ENCODE measurements around the gene ASAP3. TPM values are rescaled to one million over a fixed set of nuclear protein-coding genes. Genes with fewer than 3 reads are reported as not detected.

ASAP3 gene
- total and polyA plus RNA-seq, 2 donors (not counting 3 experiments of a cell fraction or from before 2014, with no cell fraction given), result 12.5 to 14.2 TPM

DNA sequence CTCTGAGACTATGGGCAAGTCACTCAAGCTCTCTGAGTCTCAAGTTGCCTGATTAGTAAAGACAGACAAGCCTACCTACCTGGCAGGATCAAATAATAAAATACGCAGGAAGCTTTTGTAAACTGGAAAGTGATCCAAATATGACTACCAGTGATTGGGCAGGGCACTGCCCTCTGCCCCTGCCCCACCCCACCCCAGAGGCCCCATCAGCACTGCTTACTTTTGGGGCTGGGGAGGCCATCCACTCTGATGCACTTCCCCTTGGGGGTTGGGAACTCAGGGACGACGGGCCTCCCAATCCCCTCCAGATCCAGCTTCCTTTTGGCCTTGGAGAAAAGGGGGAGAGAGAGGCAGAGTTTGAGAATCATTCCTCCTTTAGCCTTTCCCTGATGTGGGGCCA is 40.2 kb upstream of the ASAP3 start:
- Histone ChIP-seq H3K36me3 (ENCODE audit: control insufficient read depth in 2 of 2, extremely low read depth in 1 of 2, insufficient read depth in 2 of 2, low read length in 2 of 2) (no peaks in the 10 kb centered on the region), H3K27ac (ENCODE audit: insufficient read depth, low read depth, low read length) (no peak overlapping the region), H2AFZ (ENCODE audit: low read depth, low read length) (no peak overlapping the region), H3K27me3 (ENCODE audit: control insufficient read depth in 2 of 2, insufficient read depth in 2 of 2, low read length in 2 of 2) (no peaks in the 10 kb centered on the region), H3K4me2 (ENCODE audit: insufficient read depth, low read length) (no peak overlapping the region), H3K9me3 (replicated peaks; ENCODE audit: control insufficient read depth, insufficient read depth, low read length) (no peaks in the 10 kb centered on the region), H3K79me2 (ENCODE audit: control insufficient read depth, insufficient read depth, low read length) (peaks cover 3% of the 10 kb centered on the region), H4K20me1 (replicated peaks; ENCODE audit: control insufficient read depth, extremely low read depth, insufficient read depth, low read length) (no peaks in the 10 kb centered on the region), H3K4me1 (ENCODE audit: control insufficient read depth, extremely low read depth, insufficient read depth, low read length) (peaks cover 15% of the 10 kb centered on the region), H3K4me3 (replicated peaks in 1 of 3; ENCODE audit: insufficient read depth in 1 of 3, low read depth in 1 of 3, low read length in 3 of 3) (no peak overlapping the region), H3K9me1 (replicated peaks; ENCODE audit: control insufficient read depth, extremely low read depth, insufficient read depth, low read length) (no peaks in the 10 kb centered on the region), H3K9ac (replicated peaks; ENCODE audit: extremely low read depth, insufficient read depth, low read length) (no peak overlapping the region)
- ChIA-PET CTCF (interaction anchor here (1.1 to 16.6 kb wide), 4 partner anchors 16 to 134 kb away, joined by 3 to 192 read pairs (median 12); no protein-coding TSS in a partner anchor), POLR2A (interaction anchor here (0.6 kb wide), 1 partner anchor 17 kb away, joined by 3 read pairs; no protein-coding TSS in a partner anchor)
- FAIRE-seq, result no peak
- no peak for TF ChIP-seq FOS (IDR thresholded peaks at IDR 0.05; ENCODE audit: borderline replicate concordance, insufficient read depth, low read length)
- no peak for TF ChIP-seq GATA2 (IDR thresholded peaks at IDR 0.05; ENCODE audit: insufficient read depth, insufficient read length, low read depth, low read length)
- TF ChIP-seq POLR2AphosphoS5 (IDR thresholded peaks at IDR 0.05; ENCODE audit: insufficient read depth, low read depth, low read length), result no peak
- TF ChIP-seq JUN (IDR thresholded peaks at IDR 0.05; ENCODE audit: borderline replicate concordance, insufficient read depth, insufficient read length, low read depth), result no peak
- no peak for TF ChIP-seq EZH2 (IDR thresholded peaks at IDR 0.05; ENCODE audit: borderline replicate concordance, low read depth, low read length, severe bottlenecking)
- TF ChIP-seq, protein P1, sequence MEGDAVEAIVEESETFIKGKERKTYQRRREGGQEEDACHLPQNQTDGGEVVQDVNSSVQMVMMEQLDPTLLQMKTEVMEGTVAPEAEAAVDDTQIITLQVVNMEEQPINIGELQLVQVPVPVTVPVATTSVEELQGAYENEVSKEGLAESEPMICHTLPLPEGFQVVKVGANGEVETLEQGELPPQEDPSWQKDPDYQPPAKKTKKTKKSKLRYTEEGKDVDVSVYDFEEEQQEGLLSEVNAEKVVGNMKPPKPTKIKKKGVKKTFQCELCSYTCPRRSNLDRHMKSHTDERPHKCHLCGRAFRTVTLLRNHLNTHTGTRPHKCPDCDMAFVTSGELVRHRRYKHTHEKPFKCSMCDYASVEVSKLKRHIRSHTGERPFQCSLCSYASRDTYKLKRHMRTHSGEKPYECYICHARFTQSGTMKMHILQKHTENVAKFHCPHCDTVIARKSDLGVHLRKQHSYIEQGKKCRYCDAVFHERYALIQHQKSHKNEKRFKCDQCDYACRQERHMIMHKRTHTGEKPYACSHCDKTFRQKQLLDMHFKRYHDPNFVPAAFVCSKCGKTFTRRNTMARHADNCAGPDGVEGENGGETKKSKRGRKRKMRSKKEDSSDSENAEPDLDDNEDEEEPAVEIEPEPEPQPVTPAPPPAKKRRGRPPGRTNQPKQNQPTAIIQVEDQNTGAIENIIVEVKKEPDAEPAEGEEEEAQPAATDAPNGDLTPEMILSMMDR (IDR thresholded peaks at IDR 0.05; ENCODE audit: extremely low read depth in 1 of 2, insufficient read depth in 1 of 2, low read depth in 1 of 2, low read length in 2 of 2), result no peak
- no peak for TF ChIP-seq POLR2A (IDR thresholded peaks at IDR 0.05; ENCODE audit: low read depth, low read length)
- TF ChIP-seq MYC (IDR thresholded peaks at IDR 0.05; ENCODE audit: low read depth, low read length), result no peak
- TF ChIP-seq, protein P2, sequence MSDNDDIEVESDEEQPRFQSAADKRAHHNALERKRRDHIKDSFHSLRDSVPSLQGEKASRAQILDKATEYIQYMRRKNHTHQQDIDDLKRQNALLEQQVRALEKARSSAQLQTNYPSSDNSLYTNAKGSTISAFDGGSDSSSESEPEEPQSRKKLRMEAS (IDR thresholded peaks at IDR 0.05; ENCODE audit: insufficient read depth, insufficient read length), result no peak
- DNase-seq (ENCODE audit: low read depth, low spot score), result no peak
- dilution Hi-C loops (cut with MboI; ENCODE audit: extremely low pct_ligation_motif_present, low sequenced_read_pairs) (no loop called here), intact Hi-C loops (cut with micrococcal nuclease) (no loop called here)
- BruUV-seq (replicated peaks), result no TSS peak

All from endothelial cell of umbilical vein (primary cell).